Left forelimb (tissue), 1 donor: ENCODE data around the gene SHCBP1L.

ENCODE experiments used
- DNase-seq: peaks from one replicate; pipeline ENCODE4 v3.0.0-alpha.2; 2018; ENCODE audit warnings: low spot score

Gene SHCBP1L

GRCh38 chr1:182952677-182953444 is at the start of gene SHCBP1L:
SHCBP1L (minus strand) TSS chr1:182953166; CDS start chr1:182953133, 33 bp downstream.
- DNase-seq: peak; percentile 69

- no peak for DNase-seq
Observed at GRCh38 chr1:183002267-183002666, 49.3 kb upstream of the SHCBP1L start.

- DNase-seq: no peak
Observed at GRCh38 chr1:183000167-183000962, 47.4 kb upstream of the SHCBP1L start.

GRCh38 chr1:182998482-182998881 is 45.5 kb upstream of the SHCBP1L start:
- no peak for DNase-seq

GRCh38 chr1:182996816-182997215 is 43.9 kb upstream of the SHCBP1L start:
- DNase-seq: no peak

- no peak for DNase-seq
Observed at GRCh38 chr1:182995894-182996293, 42.9 kb upstream of the SHCBP1L start.

- no peak for DNase-seq
Observed at GRCh38 chr1:182993746-182994145, 40.8 kb upstream of the SHCBP1L start.

- DNase-seq: no peak
Observed at GRCh38 chr1:182990413-182991144, 37.6 kb upstream of the SHCBP1L start.

GRCh38 chr1:182985876-182986275 is 32.9 kb upstream of the SHCBP1L start:
- DNase-seq: no peak

- no peak for DNase-seq
Observed at GRCh38 chr1:182984621-182985020, 31.7 kb upstream of the SHCBP1L start.

- no peak for DNase-seq
Observed at GRCh38 chr1:182984138-182984537, 31.2 kb upstream of the SHCBP1L start.

GRCh38 chr1:182978151-182978853 is 25.3 kb upstream of the SHCBP1L start:
- DNase-seq: no peak

- DNase-seq: no peak
Observed at GRCh38 chr1:182977480-182977879, 24.5 kb upstream of the SHCBP1L start.

GRCh38 chr1:182974506-182975191 is 21.7 kb upstream of the SHCBP1L start:
- DNase-seq: no peak

- DNase-seq: no peak
Observed at GRCh38 chr1:182972829-182973228, 19.9 kb upstream of the SHCBP1L start.

- no peak for DNase-seq
Observed at GRCh38 chr1:182972231-182972630, 19.3 kb upstream of the SHCBP1L start.

- no peak for DNase-seq
Observed at GRCh38 chr1:182971219-182971618, 18.3 kb upstream of the SHCBP1L start.

GRCh38 chr1:182968836-182969734 is 16.1 kb upstream of the SHCBP1L start:
- no peak for DNase-seq

- no peak for DNase-seq
Observed at GRCh38 chr1:182968151-182968741, 15.3 kb upstream of the SHCBP1L start.

GRCh38 chr1:182965861-182966260 is 12.9 kb upstream of the SHCBP1L start:
- DNase-seq: no peak
